Measurements from ENCODE around the gene PDZRN3. TPM values are rescaled to one million over a fixed set of nuclear protein-coding genes. Genes with fewer than 3 reads are reported as not detected.

PDZRN3 gene
- total RNA-seq, 4 donors from 2014 or later = 227 to 305 (median 265) TPM

DNA sequence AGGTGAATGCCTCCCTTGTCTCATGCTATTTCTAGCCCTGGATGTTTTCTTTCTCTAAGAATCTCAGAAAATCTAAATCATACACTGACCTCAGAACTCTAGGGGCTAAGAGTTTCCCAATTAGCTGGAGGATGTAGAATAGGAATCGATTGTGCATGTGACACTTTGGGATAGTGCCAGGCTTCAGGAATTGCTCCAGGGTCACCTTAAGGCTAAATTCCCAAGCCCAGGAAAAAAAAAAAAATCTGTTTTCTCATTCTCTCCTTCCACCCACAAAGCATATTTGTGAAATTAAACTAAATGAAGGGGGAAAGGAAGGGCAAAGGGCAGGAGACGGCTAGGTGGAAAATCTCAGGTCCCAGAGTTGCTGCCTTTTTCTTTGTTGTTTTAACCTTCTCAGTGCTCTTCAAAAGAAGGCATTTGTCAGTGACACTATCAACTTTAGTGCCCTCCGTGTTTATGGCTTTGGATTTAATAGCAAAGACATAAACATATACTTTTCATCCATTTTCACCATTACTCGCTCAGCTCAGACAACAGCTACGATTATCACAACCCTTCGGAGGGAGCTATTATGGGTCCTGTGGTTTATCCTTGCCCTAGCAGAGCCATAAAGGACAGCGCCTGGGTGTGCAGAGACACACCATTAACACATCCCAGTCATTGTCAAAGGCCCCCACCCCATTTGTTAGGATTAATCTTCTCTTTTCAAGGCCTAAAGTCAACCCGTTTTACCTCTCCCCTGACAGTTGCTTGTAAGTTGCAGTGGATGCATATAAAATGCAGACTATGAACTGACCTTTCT is 271.7 kb downstream of the PDZRN3 start:
- Histone ChIP-seq H3K27me3 (peaks cover 3% of the 10 kb centered on the region), H3K4me3 (no peak overlapping the region), H3K27ac (no peak overlapping the region), H3K4me1 (peaks cover 0 to 8% (median 0%) of the 10 kb centered on the region in 3 donors), H3K9me3 (no peaks in the 10 kb centered on the region), H3K36me3 (no peaks in the 10 kb centered on the region)
- 78 to 79% methylated on average over 7 to 8 of the region's 8 CpGs for WGBS, 2 donors (ENCODE audit: low coverage in 1 of 2)
- ATAC-seq = no peak
- TF ChIP-seq POLR2A (IDR thresholded peaks at IDR 0.05) (no peak), EP300 (IDR thresholded peaks at IDR 0.05) (no peak), POLR2AphosphoS5 (IDR thresholded peaks at IDR 0.05) (no peak)
- TF ChIP-seq, protein P1, sequence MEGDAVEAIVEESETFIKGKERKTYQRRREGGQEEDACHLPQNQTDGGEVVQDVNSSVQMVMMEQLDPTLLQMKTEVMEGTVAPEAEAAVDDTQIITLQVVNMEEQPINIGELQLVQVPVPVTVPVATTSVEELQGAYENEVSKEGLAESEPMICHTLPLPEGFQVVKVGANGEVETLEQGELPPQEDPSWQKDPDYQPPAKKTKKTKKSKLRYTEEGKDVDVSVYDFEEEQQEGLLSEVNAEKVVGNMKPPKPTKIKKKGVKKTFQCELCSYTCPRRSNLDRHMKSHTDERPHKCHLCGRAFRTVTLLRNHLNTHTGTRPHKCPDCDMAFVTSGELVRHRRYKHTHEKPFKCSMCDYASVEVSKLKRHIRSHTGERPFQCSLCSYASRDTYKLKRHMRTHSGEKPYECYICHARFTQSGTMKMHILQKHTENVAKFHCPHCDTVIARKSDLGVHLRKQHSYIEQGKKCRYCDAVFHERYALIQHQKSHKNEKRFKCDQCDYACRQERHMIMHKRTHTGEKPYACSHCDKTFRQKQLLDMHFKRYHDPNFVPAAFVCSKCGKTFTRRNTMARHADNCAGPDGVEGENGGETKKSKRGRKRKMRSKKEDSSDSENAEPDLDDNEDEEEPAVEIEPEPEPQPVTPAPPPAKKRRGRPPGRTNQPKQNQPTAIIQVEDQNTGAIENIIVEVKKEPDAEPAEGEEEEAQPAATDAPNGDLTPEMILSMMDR (IDR thresholded peaks at IDR 0.05) = no peak

DNA sequence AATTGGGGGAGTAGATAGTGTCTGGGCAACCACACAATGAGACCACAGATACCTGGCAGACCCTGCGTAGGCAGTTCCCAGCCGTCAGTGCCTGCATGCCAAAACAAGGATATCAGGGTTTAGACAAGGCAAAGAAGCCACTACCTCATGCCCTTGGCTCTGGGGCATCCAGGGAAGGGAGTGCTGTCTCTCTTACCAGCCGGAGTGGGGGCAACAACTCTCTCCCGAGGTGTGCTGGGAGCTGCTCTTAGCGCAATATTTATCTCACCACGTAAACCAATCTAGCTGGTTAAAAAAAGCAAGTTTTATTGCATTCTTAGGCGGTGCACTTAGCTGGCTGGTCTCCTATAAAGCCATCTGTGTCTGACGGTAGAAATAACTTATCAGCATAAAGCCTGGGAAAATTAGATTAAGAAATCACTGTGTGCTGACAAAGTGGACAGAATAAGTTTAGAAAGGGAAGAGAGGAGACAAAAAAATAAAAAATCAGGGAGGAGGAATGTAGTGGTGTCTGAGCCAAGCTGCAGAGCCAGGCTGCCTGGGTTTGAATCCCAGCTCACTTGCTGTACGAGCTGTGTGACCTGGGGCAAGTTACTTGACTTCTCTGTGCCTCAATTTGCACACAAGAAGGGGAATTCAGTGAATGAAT is 273.2 kb downstream of the PDZRN3 start:
- 32 to 40% methylated on average over 4 to 5 of the region's 9 CpGs for WGBS, 2 donors (ENCODE audit: low coverage in 1 of 2)
- H3K4me1 ChIP-seq = peaks cover 0 to 8% (median 0%) of the 10 kb centered on the region in 3 donors
- H3K36me3 ChIP-seq = no peaks in the 10 kb centered on the region
- H3K9me3 ChIP-seq = no peaks in the 10 kb centered on the region
- no peak for TF ChIP-seq EP300 (IDR thresholded peaks at IDR 0.05)
- no peak for TF ChIP-seq POLR2A (IDR thresholded peaks at IDR 0.05)
- TF ChIP-seq, protein P1 (IDR thresholded peaks at IDR 0.05) = no peak
- no peak for TF ChIP-seq POLR2AphosphoS5 (IDR thresholded peaks at IDR 0.05)
- H3K4me3 ChIP-seq = no peak overlapping the region
- ATAC-seq = no peak
- H3K27me3 ChIP-seq = peaks cover 3% of the 10 kb centered on the region
- no peak overlapping the region for H3K27ac ChIP-seq

GRCh38 chr3:73350996-73351395 is 273.7 kb downstream of the PDZRN3 start:
- TF ChIP-seq POLR2A (IDR thresholded peaks at IDR 0.05) = no peak
- TF ChIP-seq, protein P1 (IDR thresholded peaks at IDR 0.05) = no peak
- TF ChIP-seq EP300 (IDR thresholded peaks at IDR 0.05) = no peak
- no peak for TF ChIP-seq POLR2AphosphoS5 (IDR thresholded peaks at IDR 0.05)
- WGBS, 2 donors (ENCODE audit: low coverage in 1 of 2) = 54 to 62% methylated on average over 2 to 6 of the region's 6 CpGs
- no peaks in the 10 kb centered on the region for H3K36me3 ChIP-seq
- peaks cover 3% of the 10 kb centered on the region for H3K27me3 ChIP-seq
- H3K4me3 ChIP-seq = no peak overlapping the region
- ATAC-seq = no peak
- peaks cover 0 to 8% (median 0%) of the 10 kb centered on the region in 3 donors for H3K4me1 ChIP-seq
- H3K27ac ChIP-seq = no peak overlapping the region
- no peaks in the 10 kb centered on the region for H3K9me3 ChIP-seq

DNA sequence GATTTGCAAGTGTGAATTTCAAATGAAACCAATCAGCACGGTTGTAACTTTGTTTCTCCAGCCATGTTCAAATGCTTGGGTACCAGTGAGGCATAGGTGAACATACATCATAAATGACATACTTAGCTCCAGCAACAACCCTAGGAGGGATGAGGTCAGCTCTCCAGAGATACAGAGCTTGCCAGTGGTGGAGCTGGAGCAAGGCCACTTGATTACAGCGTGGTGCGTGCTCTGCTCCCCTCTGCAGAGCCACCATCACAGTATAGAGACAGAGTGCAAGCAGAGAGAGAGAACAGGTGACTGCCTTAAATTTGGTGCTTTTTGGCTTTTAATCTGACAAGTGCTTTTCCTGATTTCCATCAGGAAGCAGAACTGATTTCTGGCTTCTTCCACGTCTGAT is 275.1 kb downstream of the PDZRN3 start:
- ATAC-seq = no peak
- peaks cover 0 to 8% (median 0%) of the 10 kb centered on the region in 3 donors for H3K4me1 ChIP-seq
- no peak overlapping the region for H3K27ac ChIP-seq
- no peak overlapping the region for H3K4me3 ChIP-seq
- WGBS, 2 donors (ENCODE audit: low coverage in 1 of 2) = 65 to 100% methylated on average over 1 to 2 of the region's 4 CpGs
- H3K36me3 ChIP-seq = no peaks in the 10 kb centered on the region
- H3K9me3 ChIP-seq = no peaks in the 10 kb centered on the region
- peaks cover 3% of the 10 kb centered on the region for H3K27me3 ChIP-seq
- no peak for TF ChIP-seq EP300 (IDR thresholded peaks at IDR 0.05)

DNA sequence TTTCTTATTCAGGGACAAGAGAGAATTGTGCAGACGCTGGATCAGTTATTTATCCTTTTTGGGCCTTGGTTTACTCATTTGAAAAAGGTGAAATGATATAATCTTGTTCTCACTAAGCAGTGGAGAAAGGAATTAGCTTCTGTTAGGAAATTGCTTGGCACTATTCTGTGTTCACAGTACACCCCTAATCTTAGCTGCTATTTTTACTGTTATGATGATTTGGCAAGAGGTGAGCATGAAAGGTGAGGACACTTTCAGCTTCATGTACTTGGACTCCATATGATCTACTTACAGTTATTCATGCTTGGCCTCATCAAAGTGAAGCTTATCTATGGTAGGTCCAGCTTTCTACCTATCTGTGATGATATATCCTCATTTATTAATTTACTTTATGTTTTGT is 282.7 kb downstream of the PDZRN3 start:
- no peaks in the 10 kb centered on the region for H3K36me3 ChIP-seq
- H3K27ac ChIP-seq = no peak overlapping the region
- H3K4me3 ChIP-seq = no peak overlapping the region
- TF ChIP-seq EP300 (IDR thresholded peaks at IDR 0.05) = no peak
- no peak for TF ChIP-seq POLR2AphosphoS5 (IDR thresholded peaks at IDR 0.05)
- no peak for TF ChIP-seq POLR2A (IDR thresholded peaks at IDR 0.05)
- TF ChIP-seq, protein P1 (IDR thresholded peaks at IDR 0.05) = no peak
- peaks cover 0 to 11% (median 0%) of the 10 kb centered on the region in 3 donors for H3K9me3 ChIP-seq
- H3K4me1 ChIP-seq = no peaks in the 10 kb centered on the region
- 50 to 67% methylated on average over 1 of the region's 1 CpG for WGBS, 2 donors (ENCODE audit: low coverage in 1 of 2)
- no peaks in the 10 kb centered on the region for H3K27me3 ChIP-seq
- no peak for ATAC-seq
